ENCODE data around the gene NSF. TPM values are rescaled to one million over a fixed set of nuclear protein-coding genes. Genes with fewer than 3 reads are reported as not detected.

The NSF gene
- total RNA-seq, 4 donors from 2014 or later = 21.0 to 33.7 (median 28.0) TPM

GRCh38 chr17:46782250-46782953, 191.9 kb downstream of the NSF start:
- intact Hi-C loops (cut with DNase I; ENCODE audit: low total_unique reads) = no loop called here

GRCh38 chr17:46783031-46783593, 192.6 kb downstream of the NSF start:
- 36 to 54% methylated on average over 7 of the region's 7 CpGs for WGBS, 2 donors
- TF ChIP-seq, protein P1, sequence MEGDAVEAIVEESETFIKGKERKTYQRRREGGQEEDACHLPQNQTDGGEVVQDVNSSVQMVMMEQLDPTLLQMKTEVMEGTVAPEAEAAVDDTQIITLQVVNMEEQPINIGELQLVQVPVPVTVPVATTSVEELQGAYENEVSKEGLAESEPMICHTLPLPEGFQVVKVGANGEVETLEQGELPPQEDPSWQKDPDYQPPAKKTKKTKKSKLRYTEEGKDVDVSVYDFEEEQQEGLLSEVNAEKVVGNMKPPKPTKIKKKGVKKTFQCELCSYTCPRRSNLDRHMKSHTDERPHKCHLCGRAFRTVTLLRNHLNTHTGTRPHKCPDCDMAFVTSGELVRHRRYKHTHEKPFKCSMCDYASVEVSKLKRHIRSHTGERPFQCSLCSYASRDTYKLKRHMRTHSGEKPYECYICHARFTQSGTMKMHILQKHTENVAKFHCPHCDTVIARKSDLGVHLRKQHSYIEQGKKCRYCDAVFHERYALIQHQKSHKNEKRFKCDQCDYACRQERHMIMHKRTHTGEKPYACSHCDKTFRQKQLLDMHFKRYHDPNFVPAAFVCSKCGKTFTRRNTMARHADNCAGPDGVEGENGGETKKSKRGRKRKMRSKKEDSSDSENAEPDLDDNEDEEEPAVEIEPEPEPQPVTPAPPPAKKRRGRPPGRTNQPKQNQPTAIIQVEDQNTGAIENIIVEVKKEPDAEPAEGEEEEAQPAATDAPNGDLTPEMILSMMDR (IDR thresholded peaks at IDR 0.05) = no peak
- DNase-seq (ENCODE audit: low spot score in 2 of 2) = no peak
- no peak overlapping the region for H3K4me3 ChIP-seq (ENCODE audit: low read depth, poor library complexity, severe bottlenecking)
- intact Hi-C loops (cut with DNase I; ENCODE audit: low total_unique reads) = no loop called here

More at GRCh38 chr17:46782250-46782953, 191.9 kb downstream of the NSF start:
- no peak for DNase-seq (ENCODE audit: low spot score in 2 of 2)
- WGBS, 2 donors = 45 to 60% methylated on average over 9 of the region's 9 CpGs
- H3K4me3 ChIP-seq (ENCODE audit: low read depth, poor library complexity, severe bottlenecking) = no peak overlapping the region
- TF ChIP-seq POLR2A (IDR thresholded peaks at IDR 0.05) = no peak
- TF ChIP-seq, protein P1 (IDR thresholded peaks at IDR 0.05) = no peak

- TF ChIP-seq, protein P1 (IDR thresholded peaks at IDR 0.05) = no peak
- TF ChIP-seq POLR2A (IDR thresholded peaks at IDR 0.05) = no peak
- DNase-seq (ENCODE audit: low spot score in 2 of 2) = no peak
- 34 to 43% methylated on average over 7 of the region's 7 CpGs for WGBS, 2 donors
- intact Hi-C loops (cut with DNase I; ENCODE audit: low total_unique reads) = no loop called here
- H3K4me3 ChIP-seq (ENCODE audit: low read depth, poor library complexity, severe bottlenecking) = no peak overlapping the region
Observed at GRCh38 chr17:46785696-46786095, 195.2 kb downstream of the NSF start.

- no peak for DNase-seq (ENCODE audit: low spot score in 2 of 2)
- intact Hi-C loops (cut with DNase I; ENCODE audit: low total_unique reads) = no loop called here
- no peak overlapping the region for H3K4me3 ChIP-seq (ENCODE audit: low read depth, poor library complexity, severe bottlenecking)
- TF ChIP-seq, protein P1 (IDR thresholded peaks at IDR 0.05) = no peak
- no peak for TF ChIP-seq POLR2A (IDR thresholded peaks at IDR 0.05)
- WGBS, 2 donors = 75 to 91% methylated on average over 13 of the region's 13 CpGs
Observed at GRCh38 chr17:46787478-46787877, 197.0 kb downstream of the NSF start.

DNA sequence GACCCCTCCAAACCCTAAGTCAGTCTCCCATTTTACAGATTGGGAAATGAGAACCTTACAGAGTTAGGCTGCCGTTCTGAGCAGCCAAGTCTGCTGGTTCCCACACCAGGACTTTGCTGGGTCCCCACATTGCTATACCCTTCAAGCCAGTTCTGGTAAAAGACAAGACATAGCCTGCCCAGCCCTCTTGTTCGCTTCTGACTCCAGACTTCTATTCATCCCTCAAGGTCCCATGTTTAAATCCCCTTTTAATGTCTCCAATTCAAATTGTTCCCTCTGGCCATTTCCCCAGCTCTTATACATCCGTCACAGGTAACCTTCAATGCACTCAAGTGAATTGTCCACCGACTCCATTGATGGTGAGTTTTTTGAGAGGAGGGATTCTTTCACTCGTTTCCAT, 197.8 kb downstream of the NSF start:
- intact Hi-C loops (cut with DNase I; ENCODE audit: low total_unique reads) = no loop called here
- 86 to 93% methylated on average over 5 of the region's 5 CpGs for WGBS, 2 donors
- H3K4me3 ChIP-seq (ENCODE audit: low read depth, poor library complexity, severe bottlenecking) = no peak overlapping the region
- TF ChIP-seq POLR2A (IDR thresholded peaks at IDR 0.05) = no peak
- TF ChIP-seq, protein P1 (IDR thresholded peaks at IDR 0.05) = no peak
- no peak for DNase-seq (ENCODE audit: low spot score in 2 of 2)
